HEK293 (cell line): ENCODE data around the gene RNASEH2A.

Source experiments
- EGR2 ChIP-seq: fragments of 450-650 bp; formaldehyde crosslinking; IDR thresholded peaks from 2 replicates; pipeline ENCODE4 v1.5.1; 2016; ENCODE audit warnings: low read depth, missing biosample characterization, missing genetic modification characterization
- HIC1 ChIP-seq: fragments of 450-650 bp; formaldehyde crosslinking; IDR thresholded peaks from 2 replicates; pipeline ENCODE4 v1.5.1; 2016; ENCODE audit warnings: missing biosample characterization, missing genetic modification characterization
- HOXA7 ChIP-seq: sonication (generic); formaldehyde crosslinking; IDR thresholded peaks from 2 replicates; pipeline ENCODE4 v1.8.1; 2022; ENCODE audit warnings: missing genetic modification reagents, borderline replicate concordance
- HOXD13 ChIP-seq: sonication (generic); formaldehyde crosslinking; IDR thresholded peaks from 2 replicates; pipeline ENCODE4 v1.8.0; 2022; ENCODE audit warnings: missing genetic modification reagents, borderline replicate concordance
- KLF16 ChIP-seq: fragments of 450-650 bp; formaldehyde crosslinking; IDR thresholded peaks from 2 replicates; pipeline ENCODE4 v1.5.1; 2017; ENCODE audit warnings: missing biosample characterization, missing genetic modification characterization
- KLF17 ChIP-seq: fragments of 450-650 bp; formaldehyde crosslinking; IDR thresholded peaks from 2 replicates; pipeline ENCODE4 v1.5.1; 2016; ENCODE audit warnings: missing biosample characterization, missing genetic modification characterization
- SETDB1 ChIP-seq: IDR thresholded peaks from one replicate; pipeline ENCODE4 v1.6.1; 2017; ENCODE audit warnings: mild to moderate bottlenecking, low read length, moderate library complexity, mixed read lengths; ENCODE audit not compliant: insufficient read length
- TRIM28 ChIP-seq: IDR thresholded peaks from 2 replicates; pipeline ENCODE4 v1.6.1; 2011; ENCODE audit warnings: low read length, control low read depth, borderline replicate concordance
- ZBTB1 ChIP-seq: fragments of 450-650 bp; formaldehyde crosslinking; IDR thresholded peaks from 2 replicates; pipeline ENCODE4 v1.5.1; 2016; ENCODE audit warnings: missing biosample characterization, missing genetic modification characterization
- ZBTB10 ChIP-seq: fragments of 450-650 bp; formaldehyde crosslinking; IDR thresholded peaks from 2 replicates; pipeline ENCODE4 v1.5.1; 2016; ENCODE audit warnings: missing biosample characterization, missing genetic modification characterization
- ZBTB17 ChIP-seq: fragments of 450-650 bp; formaldehyde crosslinking; IDR thresholded peaks from 2 replicates; pipeline ENCODE4 v1.5.1; 2016; ENCODE audit warnings: missing biosample characterization, missing genetic modification characterization
- ZBTB26 ChIP-seq: fragments of 450-650 bp; formaldehyde crosslinking; optimal IDR thresholded peaks from 2 replicates; pipeline ENCODE3; 2016; ENCODE audit warnings: missing biosample characterization, mild to moderate bottlenecking, missing genetic modification characterization
- ZFP37 ChIP-seq: fragments of 450-650 bp; formaldehyde crosslinking; IDR thresholded peaks from 2 replicates; pipeline ENCODE4 v1.5.1; 2016; ENCODE audit warnings: missing biosample characterization, missing genetic modification characterization
- ZFP69B ChIP-seq: fragments of 450-650 bp; formaldehyde crosslinking; IDR thresholded peaks from 2 replicates; pipeline ENCODE4 v1.5.1; 2016; ENCODE audit warnings: missing biosample characterization, missing genetic modification characterization
- ZIC2 ChIP-seq: fragments of 450-650 bp; formaldehyde crosslinking; IDR thresholded peaks from 2 replicates; pipeline ENCODE4 v1.5.1; 2016; ENCODE audit warnings: missing biosample characterization, missing genetic modification characterization
- ZNF10 ChIP-seq: fragments of 450-650 bp; formaldehyde crosslinking; IDR thresholded peaks from 2 replicates; pipeline ENCODE4 v1.5.1; 2017; ENCODE audit warnings: missing biosample characterization, missing genetic modification characterization
- ZNF112 ChIP-seq: fragments of 450-650 bp; formaldehyde crosslinking; IDR thresholded peaks from 2 replicates; pipeline ENCODE4 v1.5.0; 2017; ENCODE audit warnings: missing biosample characterization, missing genetic modification characterization
- ZNF211 ChIP-seq: fragments of 450-650 bp; formaldehyde crosslinking; IDR thresholded peaks from 2 replicates; pipeline ENCODE4 v1.5.1; 2016; ENCODE audit warnings: low read depth, missing biosample characterization, missing genetic modification characterization
- ZNF239 ChIP-seq: fragments of 450-650 bp; formaldehyde crosslinking; IDR thresholded peaks from 2 replicates; pipeline ENCODE4 v1.5.1; 2016; ENCODE audit warnings: missing biosample characterization, missing genetic modification characterization
- ZNF324 ChIP-seq: fragments of 450-650 bp; formaldehyde crosslinking; IDR thresholded peaks from 2 replicates; pipeline ENCODE4 v1.5.1; 2016; ENCODE audit warnings: missing biosample characterization, missing genetic modification characterization
- ZNF416 ChIP-seq: fragments of 450-650 bp; formaldehyde crosslinking; IDR thresholded peaks from 2 replicates; pipeline ENCODE4 v1.5.1; 2016; ENCODE audit warnings: missing biosample characterization, missing genetic modification characterization
- ZNF521 ChIP-seq: fragments of 450-650 bp; formaldehyde crosslinking; IDR thresholded peaks from 2 replicates; pipeline ENCODE4 v1.5.1; 2017; ENCODE audit warnings: missing biosample characterization, mild to moderate bottlenecking, missing genetic modification characterization
- ZNF530 ChIP-seq: fragments of 450-650 bp; formaldehyde crosslinking; IDR thresholded peaks from 2 replicates; pipeline ENCODE4 v1.5.1; 2016; ENCODE audit warnings: low read depth, missing biosample characterization, missing genetic modification characterization
- ZNF624 ChIP-seq: fragments of 450-650 bp; formaldehyde crosslinking; IDR thresholded peaks from 2 replicates; pipeline ENCODE4 v1.5.1; 2017; ENCODE audit warnings: missing biosample characterization, missing genetic modification characterization
- ZNF639 ChIP-seq: fragments of 450-650 bp; formaldehyde crosslinking; IDR thresholded peaks from 2 replicates; pipeline ENCODE4 v1.5.1; 2016; ENCODE audit warnings: missing biosample characterization, missing genetic modification characterization
- ZNF645 ChIP-seq: fragments of 450-650 bp; formaldehyde crosslinking; IDR thresholded peaks from 2 replicates; pipeline ENCODE4; 2016; ENCODE audit warnings: missing biosample characterization, missing genetic modification characterization
- ZNF670 ChIP-seq: fragments of 450-650 bp; formaldehyde crosslinking; IDR thresholded peaks from 2 replicates; pipeline ENCODE4 v1.5.1; 2016; ENCODE audit warnings: missing biosample characterization, missing genetic modification characterization, low read depth
- ZNF791 ChIP-seq: fragments of 450-650 bp; formaldehyde crosslinking; IDR thresholded peaks from 2 replicates; pipeline ENCODE4 v1.5.1; 2016; ENCODE audit warnings: missing biosample characterization, missing genetic modification characterization
- ZSCAN16 ChIP-seq: fragments of 450-650 bp; formaldehyde crosslinking; IDR thresholded peaks from 2 replicates; pipeline ENCODE4 v1.5.1; 2016; ENCODE audit warnings: missing biosample characterization, missing genetic modification characterization

The RNASEH2A gene

GRCh38 chr19:12777217-12778016 lies 29.0 kb upstream of the RNASEH2A start (continued):
- TF ChIP-seq ZNF211 (tag by site-specific recombination) (no peak), HOXD13 (CRISPR knock-in tag) (no peak), ZSCAN16 (no peak), HOXA7 (CRISPR knock-in tag) (no peak), ZNF521 (no peak), ZNF324 (tag by site-specific recombination) (peak; percentile 55; the same call in 1 of the 2 replicates), ZIC2 (peak; percentile 38; the same call in 1 of the 2 replicates), ZNF791 (no peak), ZNF112 (tag by site-specific recombination) (no peak), ZBTB1 (no peak), KLF16 (no peak), ZNF645 (tag by site-specific recombination) (no peak), EGR2 (tag by site-specific recombination) (no peak), ZBTB26 (peak; percentile 60), ZFP37 (tag by site-specific recombination) (0 out of 2 replicates have a peak, but pooled peaks have one; percentile 29), ZNF416 (tag by site-specific recombination) (no peak), ZBTB17 (peak; percentile 38), ZNF530 (tag by site-specific recombination) (no peak), ZNF639 (tag by site-specific recombination) (no peak), KLF17 (tag by site-specific recombination) (peak; percentile 48; the same call in 1 of the 2 replicates), ZNF239 (tag by site-specific recombination) (no peak), SETDB1 (no peak), ZBTB10 (peak; percentile 54), ZNF10 (tag by site-specific recombination) (no peak), ZNF624 (tag by site-specific recombination) (no peak), ZNF670 (tag by site-specific recombination) (no peak), HIC1 (tag by site-specific recombination) (no peak; the same call in 1 of the 2 replicates), TRIM28 (no peak), ZFP69B (tag by site-specific recombination) (no peak)
